ENCODE measurements around the gene CRYGS.

The CRYGS gene

GRCh38 chr3:186489507-186489906 is 54.7 kb downstream of the CRYGS start:
- DNase-seq, result no peak
